Brain microvascular endothelial cell (primary cell): ENCODE results near the gene KAZN.
"Not testable (repeated sequence)": the region's sequence is repeated elsewhere in the genome, so short reads cannot be mapped to it uniquely, and the experiment has no call there.

Experiments used
- DNase-seq: peaks from one replicate; pipeline ENCODE4 v3.0.0-alpha.2; 2020
- H3K27ac ChIP-seq: fragments of 250-450 bp; sonication (Bioruptor Pico); 2 replicates; pipeline ENCODE4 v1.5.1; 2020; ENCODE audit warnings: mild to moderate bottlenecking, moderate library complexity
- H3K27me3 ChIP-seq: fragments of 250-450 bp; sonication (Bioruptor Pico); replicated peaks from 2 replicates; pipeline ENCODE4 v1.5.1; 2020; ENCODE audit warnings: mild to moderate bottlenecking
- H3K36me3 ChIP-seq: fragments of 250-450 bp; sonication (Bioruptor Pico); replicated peaks from 2 replicates; pipeline ENCODE4 v1.5.1; 2020; ENCODE audit warnings: mild to moderate bottlenecking
- H3K4me3 ChIP-seq: 2 replicates; pipeline ENCODE4 v1.5.1; 2011; ENCODE audit warnings: low read depth, mild to moderate bottlenecking, control low read depth, low read length, moderate library complexity
- in situ Hi-C: cut with HindIII; loops from 2 replicates; pipeline ENCODE4 v1.10.0; 2017; ENCODE audit warnings: low sequenced_read_pairs, low pct_ligation_motif_present
- TF ChIP-seq, protein P1 (sequence below): IDR thresholded peaks from 2 replicates; pipeline ENCODE4 v1.5.1; 2011; ENCODE audit warnings: low read depth, mild to moderate bottlenecking, moderate library complexity, low read length, control low read depth, inconsistent platforms; ENCODE audit errors: missing control alignments

Gene KAZN

DNA sequence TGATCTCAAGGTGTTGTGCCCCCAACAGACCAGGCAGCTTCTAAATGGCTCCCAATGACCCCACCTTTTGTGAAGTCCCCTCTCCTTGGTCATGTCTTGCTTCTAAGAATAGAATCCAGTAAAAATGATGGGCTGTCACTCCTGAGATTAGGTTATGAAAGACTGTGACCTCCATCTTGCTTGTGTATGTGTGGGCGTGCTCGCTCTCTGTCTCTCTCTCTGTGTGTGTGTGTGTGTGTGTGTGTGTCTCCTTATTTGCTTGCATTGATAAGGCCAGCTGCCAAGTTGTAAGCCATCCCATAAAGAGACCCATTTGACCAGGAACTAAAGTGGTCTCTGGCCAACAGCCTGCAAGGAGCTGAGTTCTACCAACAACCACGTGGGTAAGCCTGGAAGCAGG is 532.1 kb downstream of the KAZN start:
- TF ChIP-seq, protein P1, sequence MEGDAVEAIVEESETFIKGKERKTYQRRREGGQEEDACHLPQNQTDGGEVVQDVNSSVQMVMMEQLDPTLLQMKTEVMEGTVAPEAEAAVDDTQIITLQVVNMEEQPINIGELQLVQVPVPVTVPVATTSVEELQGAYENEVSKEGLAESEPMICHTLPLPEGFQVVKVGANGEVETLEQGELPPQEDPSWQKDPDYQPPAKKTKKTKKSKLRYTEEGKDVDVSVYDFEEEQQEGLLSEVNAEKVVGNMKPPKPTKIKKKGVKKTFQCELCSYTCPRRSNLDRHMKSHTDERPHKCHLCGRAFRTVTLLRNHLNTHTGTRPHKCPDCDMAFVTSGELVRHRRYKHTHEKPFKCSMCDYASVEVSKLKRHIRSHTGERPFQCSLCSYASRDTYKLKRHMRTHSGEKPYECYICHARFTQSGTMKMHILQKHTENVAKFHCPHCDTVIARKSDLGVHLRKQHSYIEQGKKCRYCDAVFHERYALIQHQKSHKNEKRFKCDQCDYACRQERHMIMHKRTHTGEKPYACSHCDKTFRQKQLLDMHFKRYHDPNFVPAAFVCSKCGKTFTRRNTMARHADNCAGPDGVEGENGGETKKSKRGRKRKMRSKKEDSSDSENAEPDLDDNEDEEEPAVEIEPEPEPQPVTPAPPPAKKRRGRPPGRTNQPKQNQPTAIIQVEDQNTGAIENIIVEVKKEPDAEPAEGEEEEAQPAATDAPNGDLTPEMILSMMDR = no peak
- no peak for DNase-seq
- in situ Hi-C loops = no loop called here
- H3K36me3 ChIP-seq = no peaks in the 10 kb centered on the region
- no peak overlapping the region for H3K27ac ChIP-seq
- H3K4me3 ChIP-seq = no peak overlapping the region
- no peaks in the 10 kb centered on the region for H3K27me3 ChIP-seq

- Histone ChIP-seq H3K27ac (no peak overlapping the region), H3K27me3 (no peaks in the 10 kb centered on the region), H3K4me3 (no peak overlapping the region), H3K36me3 (no peaks in the 10 kb centered on the region)
- TF ChIP-seq, protein P1 = no peak
- in situ Hi-C loops = no loop called here
- DNase-seq = no peak
Observed at GRCh38 chr1:15132965-15133364, 534.5 kb downstream of the KAZN start.

DNA sequence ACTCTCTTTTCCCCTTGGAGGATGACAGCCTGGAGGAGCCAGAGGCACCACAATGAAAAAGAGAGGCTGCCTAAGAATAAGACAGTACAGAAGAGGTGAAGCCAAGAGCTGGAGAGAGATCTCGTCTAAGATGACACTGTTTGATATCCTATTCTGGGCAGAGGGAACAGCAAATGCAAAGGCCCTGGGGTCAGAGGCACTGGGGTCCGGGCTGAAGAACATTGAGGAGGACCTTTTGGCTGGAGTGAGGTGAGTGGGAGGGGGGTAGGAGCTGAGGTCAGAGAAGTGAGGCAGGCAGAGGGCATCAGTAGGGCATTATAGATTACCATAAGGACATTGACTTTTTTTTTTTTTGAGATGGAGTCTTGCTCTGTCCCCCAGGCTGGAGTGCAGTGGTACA is 535.8 kb downstream of the KAZN start:
- H3K36me3 ChIP-seq = no peaks in the 10 kb centered on the region
- TF ChIP-seq, protein P1 = no peak

DNA sequence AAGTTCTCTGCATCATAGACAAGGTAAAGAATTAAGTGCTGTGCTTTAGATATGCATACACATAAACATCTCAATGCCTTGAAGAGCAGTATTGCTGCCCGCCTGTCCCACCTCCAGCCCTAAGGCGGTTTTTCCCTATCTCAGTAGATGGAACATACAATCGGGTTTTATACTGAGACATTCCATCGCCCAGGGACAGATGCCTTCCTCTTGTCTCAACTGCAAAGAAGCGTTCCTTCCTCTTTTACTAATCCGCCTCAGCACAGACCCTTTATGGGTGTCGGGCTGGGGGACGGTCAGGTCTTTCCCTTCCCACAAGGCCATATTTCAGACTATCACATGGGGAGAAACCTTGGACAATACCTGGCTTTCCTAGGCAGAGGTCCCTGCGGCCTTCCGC is 537.1 kb downstream of the KAZN start:
- DNase-seq, H3K36me3 ChIP-seq, H3K27me3 ChIP-seq, in situ Hi-C loops, H3K4me3 ChIP-seq, H3K27ac ChIP-seq: not testable (repeated sequence)

More for the DNA sequence above, 535.8 kb downstream of the KAZN start:
- no peak for DNase-seq
- no peak overlapping the region for H3K4me3 ChIP-seq
- no peaks in the 10 kb centered on the region for H3K27me3 ChIP-seq
- in situ Hi-C loops = no loop called here
- no peak overlapping the region for H3K27ac ChIP-seq

DNA sequence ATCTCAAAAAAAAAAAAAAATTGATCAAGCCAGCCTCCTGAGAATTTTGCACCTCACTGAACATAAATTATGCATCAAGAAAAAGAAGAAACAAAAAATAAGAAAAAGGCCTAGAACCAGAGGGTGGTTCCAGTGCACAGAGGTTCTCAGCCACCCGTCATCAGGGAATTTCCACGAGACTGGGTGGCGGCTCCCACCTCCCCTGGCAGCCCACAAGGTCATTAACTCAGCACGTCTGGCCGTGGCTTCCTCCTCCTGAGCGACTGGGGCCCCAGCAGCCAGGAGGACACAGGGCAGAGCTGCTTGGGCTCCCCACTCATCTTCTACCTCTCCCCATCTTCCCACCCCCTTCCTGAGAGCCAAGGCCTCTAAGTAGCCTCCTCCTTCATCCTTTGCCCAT is 539.3 kb downstream of the KAZN start:
- no peaks in the 10 kb centered on the region for H3K27me3 ChIP-seq
- no peak overlapping the region for H3K4me3 ChIP-seq
- no peaks in the 10 kb centered on the region for H3K36me3 ChIP-seq
- no peak for DNase-seq
- no peak overlapping the region for H3K27ac ChIP-seq
- TF ChIP-seq, protein P1 = no peak
- in situ Hi-C loops = no loop called here

DNA sequence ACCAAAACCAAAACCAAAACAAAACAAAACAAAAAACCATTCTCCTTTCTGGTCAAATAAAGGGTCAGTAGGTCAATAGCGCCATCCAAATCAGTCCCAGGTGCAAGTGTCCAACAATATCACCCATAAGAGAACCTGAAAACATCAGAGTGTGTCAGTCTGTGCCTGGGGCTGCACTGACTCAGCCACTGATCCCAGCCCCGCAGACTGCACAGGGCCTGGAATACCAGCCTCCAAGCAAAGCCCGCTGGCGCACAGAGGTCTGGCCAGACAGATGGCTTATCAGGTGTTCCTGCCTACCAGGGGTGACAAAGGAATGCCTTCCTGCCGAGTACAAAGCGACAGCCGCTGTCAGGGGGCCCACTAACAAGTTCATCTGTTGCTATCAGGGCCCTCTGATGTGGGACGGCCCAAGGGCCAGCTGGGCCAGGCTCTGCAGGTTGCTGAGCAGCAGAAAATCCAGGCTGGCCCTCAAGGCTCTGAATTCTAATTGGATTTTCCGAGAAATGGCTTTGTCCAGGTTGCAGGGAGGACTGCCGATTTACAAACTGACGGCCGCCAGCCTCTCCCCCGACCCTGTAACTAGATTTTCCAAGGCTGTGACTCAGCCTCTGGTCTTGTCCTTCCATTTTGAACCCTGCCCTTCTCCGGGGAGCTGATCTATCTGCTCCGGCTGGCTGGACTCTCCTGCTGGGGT is 541.3 kb downstream of the KAZN start:
- no peaks in the 10 kb centered on the region for H3K36me3 ChIP-seq
- DNase-seq = no peak
- TF ChIP-seq, protein P1 = no peak
- H3K4me3 ChIP-seq = no peak overlapping the region
- H3K27ac ChIP-seq = no peak overlapping the region
- in situ Hi-C loops = no loop called here
- H3K27me3 ChIP-seq = no peaks in the 10 kb centered on the region
